ENCODE results near the gene BATF3. TPM values are rescaled to one million over a fixed set of nuclear protein-coding genes. Genes with fewer than 3 reads are reported as not detected.
A peak's percentile ranks its signal among the peaks of the same experiment; 100 is the strongest.
"Not testable (repeated sequence)": the region's sequence is repeated elsewhere in the genome, so short reads cannot be mapped to it uniquely, and the experiment has no call there.

The BATF3 gene
- total RNA-seq, 1 donor from 2014 or later: 0.72 TPM

GRCh38 chr1:212737559-212737958 lies 37.9 kb upstream of the BATF3 start:
- Mint-ChIP-seq H3K4me3 (no peak overlapping the region), H3K4me1 (ENCODE audit: unreplicated experiment) (peaks cover 4% of the 10 kb centered on the region), H3K9me3 (no peaks in the 10 kb centered on the region), H3K27ac (no peak overlapping the region), H3K27me3 (no peaks in the 10 kb centered on the region), H3K36me3 (peaks cover 25% of the 10 kb centered on the region)
- DNase-seq (ENCODE audit: extremely low spot score, unreplicated experiment): no peak
- no peak for TF ChIP-seq CTCF (conservative IDR thresholded peaks at IDR 0.05)

GRCh38 chr1:212733109-212733508 lies 33.5 kb upstream of the BATF3 start:
- no peak for TF ChIP-seq CTCF (conservative IDR thresholded peaks at IDR 0.05)
- peaks cover 16% of the 10 kb centered on the region for H3K36me3 Mint-ChIP-seq
- H3K27ac Mint-ChIP-seq: no peak overlapping the region
- no peaks in the 10 kb centered on the region for H3K27me3 Mint-ChIP-seq
- H3K4me1 Mint-ChIP-seq (ENCODE audit: unreplicated experiment): no peaks in the 10 kb centered on the region
- no peaks in the 10 kb centered on the region for H3K9me3 Mint-ChIP-seq
- DNase-seq (ENCODE audit: extremely low spot score, unreplicated experiment): no peak
- H3K4me3 Mint-ChIP-seq: no peak overlapping the region

- no peak overlapping the region for H3K4me3 Mint-ChIP-seq
- TF ChIP-seq CTCF (conservative IDR thresholded peaks at IDR 0.05): no peak
- peaks cover 16% of the 10 kb centered on the region for H3K36me3 Mint-ChIP-seq
- no peak overlapping the region for H3K27ac Mint-ChIP-seq
- no peaks in the 10 kb centered on the region for H3K9me3 Mint-ChIP-seq
- no peaks in the 10 kb centered on the region for H3K27me3 Mint-ChIP-seq
- no peak for DNase-seq (ENCODE audit: extremely low spot score, unreplicated experiment)
- no peaks in the 10 kb centered on the region for H3K4me1 Mint-ChIP-seq (ENCODE audit: unreplicated experiment)
Observed at GRCh38 chr1:212731630-212732029, 32.0 kb upstream of the BATF3 start.

GRCh38 chr1:212728606-212729005 lies 29.0 kb upstream of the BATF3 start:
- H3K27ac Mint-ChIP-seq: peak overlapping the region; percentile 46
- H3K27me3 Mint-ChIP-seq: no peaks in the 10 kb centered on the region
- no peak for DNase-seq (ENCODE audit: extremely low spot score, unreplicated experiment)
- no peak overlapping the region for H3K4me3 Mint-ChIP-seq
- TF ChIP-seq CTCF (conservative IDR thresholded peaks at IDR 0.05): no peak
- peaks cover 13% of the 10 kb centered on the region for H3K36me3 Mint-ChIP-seq
- H3K4me1 Mint-ChIP-seq (ENCODE audit: unreplicated experiment): no peaks in the 10 kb centered on the region
- no peaks in the 10 kb centered on the region for H3K9me3 Mint-ChIP-seq

- TF ChIP-seq CTCF (conservative IDR thresholded peaks at IDR 0.05): no peak
- no peak for DNase-seq (ENCODE audit: extremely low spot score, unreplicated experiment)
- Mint-ChIP-seq H3K4me3 (no peak overlapping the region), H3K27ac (no peak overlapping the region), H3K9me3 (no peaks in the 10 kb centered on the region), H3K36me3 (peaks cover 12% of the 10 kb centered on the region), H3K27me3 (no peaks in the 10 kb centered on the region), H3K4me1 (ENCODE audit: unreplicated experiment) (no peaks in the 10 kb centered on the region)
Observed at GRCh38 chr1:212727386-212728181, 27.9 kb upstream of the BATF3 start.

GRCh38 chr1:212724679-212725078 lies 25.0 kb upstream of the BATF3 start:
- not testable (repeated sequence) for H3K4me1 Mint-ChIP-seq (ENCODE audit: unreplicated experiment); DNase-seq (ENCODE audit: extremely low spot score, unreplicated experiment)

More at GRCh38 chr1:212724679-212725078, 25.0 kb upstream of the BATF3 start:
- H3K36me3 Mint-ChIP-seq, H3K4me3 Mint-ChIP-seq, H3K27ac Mint-ChIP-seq, H3K9me3 Mint-ChIP-seq, H3K27me3 Mint-ChIP-seq: not testable (repeated sequence)

Data from type B pancreatic cell (in vitro differentiated cells).